Spleen (tissue), 11 donors: Measurements from ENCODE around the gene GRHPR. TPM values are rescaled to one million over a fixed set of nuclear protein-coding genes. Genes with fewer than 3 reads are reported as not detected.

Experiments
- DNase-seq: peaks from one replicate; pipeline ENCODE4 v3.0.0-alpha.2; 2020
- H3K27ac ChIP-seq, 8 donors: fragments of 200-600 bp; sonication (generic) in 7 of 8; 1 replicate in 4 of 8; 2 replicates in 4 of 8; pipeline versions ENCODE4 v1.5.0 to v1.8.0; 2016 to 2021; ENCODE audit warnings: inconsistent platforms in 4 of 8, mild to moderate bottlenecking in 4 of 8, moderate library complexity in 1 of 8
- H3K27me3 ChIP-seq, 7 donors: fragments of 200-600 bp; sonication (generic) in 6 of 7; replicated peaks in 1 of 7; 1 replicate in 4 of 7; 2 replicates in 3 of 7; pipeline versions ENCODE4 v1.5.0 to v1.8.0; 2016 to 2021; ENCODE audit warnings: inconsistent platforms in 3 of 7, mild to moderate bottlenecking in 1 of 7
- H3K36me3 ChIP-seq, 6 donors: fragments of 200-600 bp; sonication (generic) in 5 of 6; 1 replicate in 4 of 6; 2 replicates in 2 of 6; pipeline versions ENCODE4 v1.5.0 to v1.8.0; 2016 to 2021; ENCODE audit warnings: inconsistent platforms in 2 of 6
- H3K4me1 ChIP-seq, 6 donors: fragments of 200-600 bp; sonication (generic) in 5 of 6; 1 replicate in 3 of 6; 2 replicates in 3 of 6; pipeline versions ENCODE4 v1.5.0 to v1.8.0; 2016 to 2021; ENCODE audit warnings: inconsistent platforms in 3 of 6
- H3K4me3 ChIP-seq, 8 donors: fragments of 200-600 bp; sonication (generic) in 7 of 8; 1 replicate in 4 of 8; 2 replicates in 4 of 8; pipeline versions ENCODE4 v1.5.0 to v1.8.0; 2016 to 2021; ENCODE audit warnings: inconsistent platforms in 4 of 8, mild to moderate bottlenecking in 4 of 8, moderate library complexity in 2 of 8
- H3K9me3 ChIP-seq, 8 donors: fragments of 200-600 bp; sonication (generic) in 7 of 8; 1 replicate in 4 of 8; 2 replicates in 4 of 8; pipeline versions ENCODE4 v1.5.0 to v1.8.0; 2016 to 2021; ENCODE audit warnings: inconsistent platforms in 4 of 8
- POLR2A ChIP-seq, 3 donors: fragments of 450-650 bp; IDR thresholded peaks; one replicate each; pipeline ENCODE4 v1.5.1; 2017; ENCODE audit warnings: antibody characterized with exemption in 3 of 3, mild to moderate bottlenecking in 1 of 3
- POLR2AphosphoS5 ChIP-seq, 3 donors: sonication (generic); formaldehyde crosslinking; IDR thresholded peaks; one replicate each; pipeline ENCODE4 v1.5.1; 2017; ENCODE audit warnings: antibody characterized with exemption in 3 of 3
- WGBS, 5 donors: extraction: QIAGEN DNeasy Blood & Tissue Kit in 3 of 5; methylation state at CpG; one replicate each; pipeline versions ENCODE4 v1.1.5 to v1.1.7; 2013 to 2018; 5-methylcytosine and 5-hydroxymethylcytosine counted together
- intact Hi-C: fragments of 100-400 bp; cut with DNase I; formaldehyde crosslinking; loops from one replicate; pipeline ENCODE4 v1.15.0; 2023; ENCODE audit warnings: low total_unique reads
- polyA plus RNA-seq, 3 donors: library from polyadenylated mRNA; stranded (reverse); fragments of 200-250 nt; gene quantifications; one replicate each; pipeline ENCODE4 v1.2.1, GENCODE V29; 2013
- total RNA-seq, 7 donors: library from RNA; depleted of rRNA in 3 of 7; stranded (reverse); fragments of >200 nt in 3 of 7; fragmentation: NEBNext Ultra II Directional in 4 of 7; extraction: Animal tissue kit (Norgen Biotek cat#: 25700) in 4 of 7; gene quantifications; one replicate each; pipeline versions ENCODE4 v1.1.0 to v1.2.1, GENCODE V29; 2016 to 2021
- TF ChIP-seq, protein P1 (sequence below), 11 experiments: fragments of 200-600 bp in 7 of 11; fragments of 450-650 bp in 4 of 11; sonication (generic) in 4 of 11; IDR thresholded peaks in 8 of 11; conservative IDR thresholded peaks in 3 of 11; 1 replicate in 7 of 11; 2 replicates in 4 of 11; pipeline versions ENCODE4 v1.4.0 to v1.8.0; 2016 to 2021; ENCODE audit warnings: antibody characterized with exemption in 11 of 11, inconsistent platforms in 4 of 11, mild to moderate bottlenecking in 1 of 11
- donor health status: healthy with polysubstance abuse.
- donor health status: DM: no; HTN: no; CAD: no; lungs with moderate emphysema.
- donor health status: DM: no; HTN: no; CAD: no.
- donor health status: Bipolar disorder and iron deficiency.
- donor health status: healthy.
- donor health status: DM: no; HTN: no; CAD: no.
- donor health status: DM: yes; HTN: yes; CAD: no.

Gene GRHPR
- total and polyA plus RNA-seq, 10 donors = 44.9 to 114 (median 63.0) TPM

DNA sequence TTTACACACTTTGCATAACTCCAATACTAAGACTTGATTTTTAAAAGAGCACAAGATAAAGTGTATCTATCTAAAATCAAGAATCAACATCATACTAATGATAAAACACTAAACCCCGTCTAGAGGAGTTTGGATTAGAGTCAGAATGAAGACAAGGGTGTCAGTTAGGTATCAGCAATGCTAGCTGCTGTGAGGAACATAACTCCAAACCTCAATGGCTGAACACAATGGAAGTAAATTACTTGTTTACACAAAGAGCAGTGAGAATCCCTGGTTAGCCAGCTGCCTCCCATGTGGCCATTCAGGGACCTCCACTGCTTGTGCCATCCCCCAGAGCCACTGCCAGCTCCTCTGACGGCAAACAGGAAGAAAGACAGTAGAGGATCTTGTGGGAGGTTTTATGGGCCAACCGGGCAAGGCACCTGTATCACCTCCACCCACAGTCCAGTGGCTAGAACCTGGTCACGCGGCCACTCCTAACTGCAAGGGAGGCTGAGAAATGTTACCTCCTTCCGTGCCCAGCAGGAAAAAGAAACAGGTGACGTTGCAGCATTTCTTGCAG lies 24.0 kb upstream of the GRHPR start:
- Histone ChIP-seq H3K36me3 (no peaks in the 10 kb centered on the region), H3K4me1 (peaks cover 0 to 32% (median 10%) of the 10 kb centered on the region in 6 donors), H3K9me3 (no peaks in the 10 kb centered on the region), H3K27me3 (no peaks in the 10 kb centered on the region), H3K4me3 (no peak overlapping the region), H3K27ac (no peak overlapping the region)
- intact Hi-C loops = no loop called here
- TF ChIP-seq POLR2AphosphoS5 (IDR thresholded peaks at IDR 0.05) (no peak), POLR2A (IDR thresholded peaks at IDR 0.05) (no peak)
- TF ChIP-seq, protein P1, sequence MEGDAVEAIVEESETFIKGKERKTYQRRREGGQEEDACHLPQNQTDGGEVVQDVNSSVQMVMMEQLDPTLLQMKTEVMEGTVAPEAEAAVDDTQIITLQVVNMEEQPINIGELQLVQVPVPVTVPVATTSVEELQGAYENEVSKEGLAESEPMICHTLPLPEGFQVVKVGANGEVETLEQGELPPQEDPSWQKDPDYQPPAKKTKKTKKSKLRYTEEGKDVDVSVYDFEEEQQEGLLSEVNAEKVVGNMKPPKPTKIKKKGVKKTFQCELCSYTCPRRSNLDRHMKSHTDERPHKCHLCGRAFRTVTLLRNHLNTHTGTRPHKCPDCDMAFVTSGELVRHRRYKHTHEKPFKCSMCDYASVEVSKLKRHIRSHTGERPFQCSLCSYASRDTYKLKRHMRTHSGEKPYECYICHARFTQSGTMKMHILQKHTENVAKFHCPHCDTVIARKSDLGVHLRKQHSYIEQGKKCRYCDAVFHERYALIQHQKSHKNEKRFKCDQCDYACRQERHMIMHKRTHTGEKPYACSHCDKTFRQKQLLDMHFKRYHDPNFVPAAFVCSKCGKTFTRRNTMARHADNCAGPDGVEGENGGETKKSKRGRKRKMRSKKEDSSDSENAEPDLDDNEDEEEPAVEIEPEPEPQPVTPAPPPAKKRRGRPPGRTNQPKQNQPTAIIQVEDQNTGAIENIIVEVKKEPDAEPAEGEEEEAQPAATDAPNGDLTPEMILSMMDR (IDR thresholded peaks at IDR 0.05 in 8 of 11, conservative IDR thresholded peaks at IDR 0.05 in 3 of 11) = no peak
- DNase-seq = no peak
- WGBS, 5 donors = 58 to 75% (median 65%) methylated on average over 7 of the region's 7 CpGs

DNA sequence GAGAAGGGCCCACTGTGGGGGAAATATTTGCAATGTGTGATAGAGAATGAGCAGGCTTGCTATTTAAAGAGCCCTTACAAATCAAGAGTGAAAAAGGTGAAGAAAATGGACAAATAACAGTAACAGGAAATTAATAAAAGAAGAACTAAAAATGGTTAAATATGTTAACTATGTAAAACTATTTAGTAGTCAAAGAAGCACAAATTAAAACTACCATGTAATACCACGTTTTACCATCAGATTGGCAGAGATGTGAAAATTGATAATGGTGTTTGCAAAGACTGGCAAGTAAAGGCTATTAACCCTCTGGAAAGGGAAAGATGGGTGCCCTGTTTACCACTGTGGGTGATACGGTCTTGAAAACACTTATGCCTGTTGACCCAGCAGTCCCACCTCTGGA lies 23.2 kb upstream of the GRHPR start:
- Histone ChIP-seq H3K27me3 (no peaks in the 10 kb centered on the region), H3K36me3 (no peaks in the 10 kb centered on the region), H3K4me3 (no peak overlapping the region), H3K27ac (no peak overlapping the region), H3K9me3 (no peaks in the 10 kb centered on the region), H3K4me1 (peaks cover 0 to 33% (median 10%) of the 10 kb centered on the region in 6 donors)
- TF ChIP-seq POLR2A (IDR thresholded peaks at IDR 0.05) (no peak), POLR2AphosphoS5 (IDR thresholded peaks at IDR 0.05) (no peak)
- TF ChIP-seq, protein P1 (IDR thresholded peaks at IDR 0.05 in 8 of 11, conservative IDR thresholded peaks at IDR 0.05 in 3 of 11) = no peak
- DNase-seq = no peak
- intact Hi-C loops = no loop called here
- 61 to 77% (median 72%) methylated on average over 2 of the region's 2 CpGs for WGBS, 5 donors

DNA sequence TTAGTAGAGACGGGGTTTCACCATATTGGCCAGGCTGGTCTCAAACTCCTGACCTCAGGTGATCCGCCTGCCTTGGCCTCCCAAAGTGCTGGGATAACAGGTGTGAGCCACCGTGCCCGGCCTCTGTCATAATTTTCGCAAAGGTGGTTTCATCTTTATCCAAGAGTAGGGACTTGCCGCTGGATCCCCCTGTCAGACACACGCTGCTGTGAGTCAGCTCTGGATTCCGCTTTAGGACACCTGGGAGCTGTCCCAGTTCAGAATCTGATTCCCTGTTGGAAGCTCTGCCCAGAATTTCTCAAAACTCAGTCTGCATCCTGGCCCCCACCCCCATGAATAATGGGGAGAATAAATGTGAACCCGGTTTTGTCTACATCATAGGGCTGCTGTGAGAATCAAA lies 17.9 kb upstream of the GRHPR start:
- Histone ChIP-seq H3K4me1 (peaks cover 0 to 49% (median 21%) of the 10 kb centered on the region in 6 donors), H3K36me3 (no peaks in the 10 kb centered on the region), H3K27ac (no peak overlapping the region), H3K9me3 (no peaks in the 10 kb centered on the region), H3K27me3 (no peaks in the 10 kb centered on the region), H3K4me3 (no peak overlapping the region)
- intact Hi-C loops = no loop called here
- 84 to 94% (median 93%) methylated on average over 7 to 9 of the region's 9 CpGs for WGBS, 5 donors
- no peak for DNase-seq
- TF ChIP-seq, protein P1 (IDR thresholded peaks at IDR 0.05 in 8 of 11, conservative IDR thresholded peaks at IDR 0.05 in 3 of 11) = no peak
- TF ChIP-seq POLR2A (IDR thresholded peaks at IDR 0.05) (no peak), POLR2AphosphoS5 (IDR thresholded peaks at IDR 0.05) (no peak)

DNA sequence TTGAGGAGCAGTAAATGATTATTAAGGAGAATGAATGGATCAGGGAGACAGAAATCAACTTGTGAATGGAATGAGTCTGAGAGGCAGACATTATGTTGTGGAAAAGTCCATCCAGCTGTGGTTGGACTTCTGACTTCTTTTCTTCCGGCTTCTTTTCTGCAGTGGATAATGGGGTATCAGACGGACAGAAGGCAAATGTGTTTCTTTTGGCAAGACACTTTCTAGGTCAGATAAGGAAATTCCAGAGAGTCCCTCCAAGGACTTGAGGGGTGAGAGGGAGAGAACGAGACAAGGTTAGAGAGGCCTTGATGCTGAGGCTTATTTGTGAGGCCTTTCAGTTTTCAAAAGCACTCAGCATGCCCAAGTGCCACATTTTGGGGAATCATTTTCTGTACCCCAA lies 17.1 kb upstream of the GRHPR start:
- Histone ChIP-seq H3K36me3 (no peaks in the 10 kb centered on the region), H3K27ac (no peak overlapping the region), H3K4me1 (peaks cover 0 to 54% (median 26%) of the 10 kb centered on the region in 6 donors), H3K9me3 (no peaks in the 10 kb centered on the region), H3K4me3 (no peak overlapping the region), H3K27me3 (no peaks in the 10 kb centered on the region)
- WGBS, 5 donors = 68 to 81% (median 77%) methylated on average over 3 of the region's 3 CpGs
- DNase-seq = no peak
- intact Hi-C loops = no loop called here
- TF ChIP-seq, protein P1 (IDR thresholded peaks at IDR 0.05 in 8 of 11, conservative IDR thresholded peaks at IDR 0.05 in 3 of 11) = no peak
- TF ChIP-seq POLR2AphosphoS5 (IDR thresholded peaks at IDR 0.05) (no peak), POLR2A (IDR thresholded peaks at IDR 0.05) (no peak)
